ENCODE results near the gene SMC5.

The SMC5 gene

DNA sequence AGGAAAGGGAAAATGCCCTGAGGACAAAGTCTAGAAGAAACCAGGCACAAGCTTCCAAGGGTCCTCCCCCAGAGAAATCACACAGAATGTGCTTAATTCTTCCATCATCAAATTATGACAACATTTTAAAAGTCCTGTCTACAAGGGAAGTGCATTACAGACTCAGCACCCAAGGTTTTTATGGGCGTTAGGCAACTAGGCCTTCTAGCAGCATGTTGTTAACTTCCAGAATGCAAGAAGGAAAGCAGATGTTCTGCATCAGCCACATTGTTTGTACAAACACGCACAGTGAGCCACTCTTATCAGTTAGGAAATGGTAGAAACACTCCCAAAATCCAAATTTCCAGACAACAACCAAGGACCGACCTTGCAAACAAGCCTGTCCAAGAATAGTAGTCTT, 26.5 kb downstream of the SMC5 start:
- TF ChIP-seq, protein P1, sequence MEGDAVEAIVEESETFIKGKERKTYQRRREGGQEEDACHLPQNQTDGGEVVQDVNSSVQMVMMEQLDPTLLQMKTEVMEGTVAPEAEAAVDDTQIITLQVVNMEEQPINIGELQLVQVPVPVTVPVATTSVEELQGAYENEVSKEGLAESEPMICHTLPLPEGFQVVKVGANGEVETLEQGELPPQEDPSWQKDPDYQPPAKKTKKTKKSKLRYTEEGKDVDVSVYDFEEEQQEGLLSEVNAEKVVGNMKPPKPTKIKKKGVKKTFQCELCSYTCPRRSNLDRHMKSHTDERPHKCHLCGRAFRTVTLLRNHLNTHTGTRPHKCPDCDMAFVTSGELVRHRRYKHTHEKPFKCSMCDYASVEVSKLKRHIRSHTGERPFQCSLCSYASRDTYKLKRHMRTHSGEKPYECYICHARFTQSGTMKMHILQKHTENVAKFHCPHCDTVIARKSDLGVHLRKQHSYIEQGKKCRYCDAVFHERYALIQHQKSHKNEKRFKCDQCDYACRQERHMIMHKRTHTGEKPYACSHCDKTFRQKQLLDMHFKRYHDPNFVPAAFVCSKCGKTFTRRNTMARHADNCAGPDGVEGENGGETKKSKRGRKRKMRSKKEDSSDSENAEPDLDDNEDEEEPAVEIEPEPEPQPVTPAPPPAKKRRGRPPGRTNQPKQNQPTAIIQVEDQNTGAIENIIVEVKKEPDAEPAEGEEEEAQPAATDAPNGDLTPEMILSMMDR (IDR thresholded peaks at IDR 0.05; ENCODE audit: low read depth, low read length), result no peak
- no peak overlapping the region for H3K4me3 ChIP-seq (ENCODE audit: low read depth, low read length)
- no peak for DNase-seq (ENCODE audit: low read depth, low spot score)
- in situ Hi-C loops (cut with HindIII; ENCODE audit: low sequenced_read_pairs), result no loop called here

DNA sequence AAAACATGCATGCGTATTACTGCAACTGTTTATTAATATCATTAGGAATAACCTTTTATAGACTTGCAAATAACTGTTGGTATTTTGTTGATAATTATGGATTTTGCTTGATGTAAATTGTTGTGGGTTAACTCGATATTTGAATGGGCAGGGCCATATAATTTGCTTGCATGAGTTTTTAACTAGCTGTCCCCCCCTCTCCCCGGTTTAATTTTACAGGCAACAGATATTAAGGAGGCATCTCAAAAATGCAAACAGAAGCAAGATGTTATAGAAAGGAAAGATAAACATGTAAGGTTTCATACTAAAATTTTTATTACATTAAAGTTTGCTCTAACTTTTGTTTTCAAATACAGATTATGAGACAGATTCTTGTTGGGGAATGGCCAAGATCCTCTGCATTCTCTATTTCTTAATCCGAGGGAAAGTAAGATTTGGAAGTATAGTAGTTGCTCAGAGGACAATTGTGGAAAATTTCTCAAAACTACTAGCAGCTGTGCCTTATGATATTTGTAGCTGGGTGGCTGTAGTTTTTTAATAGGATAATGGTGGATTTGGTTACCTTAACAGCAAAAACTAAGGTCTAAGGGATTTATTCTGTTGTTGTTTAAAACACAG, 27.3 kb downstream of the SMC5 start:
- in situ Hi-C loops (cut with HindIII; ENCODE audit: low sequenced_read_pairs), result no loop called here
- TF ChIP-seq, protein P1 (IDR thresholded peaks at IDR 0.05; ENCODE audit: low read depth, low read length), result no peak

GRCh38 chr9:70290626-70291025, 31.8 kb downstream of the SMC5 start:
- in situ Hi-C loops (cut with HindIII; ENCODE audit: low sequenced_read_pairs), result no loop called here
- DNase-seq (ENCODE audit: low read depth, low spot score), result no peak
- no peak overlapping the region for H3K4me3 ChIP-seq (ENCODE audit: low read depth, low read length)
- TF ChIP-seq, protein P1 (IDR thresholded peaks at IDR 0.05; ENCODE audit: low read depth, low read length), result no peak

More for the DNA sequence above, 27.3 kb downstream of the SMC5 start:
- DNase-seq (ENCODE audit: low read depth, low spot score), result no peak
- no peak overlapping the region for H3K4me3 ChIP-seq (ENCODE audit: low read depth, low read length)

DNA sequence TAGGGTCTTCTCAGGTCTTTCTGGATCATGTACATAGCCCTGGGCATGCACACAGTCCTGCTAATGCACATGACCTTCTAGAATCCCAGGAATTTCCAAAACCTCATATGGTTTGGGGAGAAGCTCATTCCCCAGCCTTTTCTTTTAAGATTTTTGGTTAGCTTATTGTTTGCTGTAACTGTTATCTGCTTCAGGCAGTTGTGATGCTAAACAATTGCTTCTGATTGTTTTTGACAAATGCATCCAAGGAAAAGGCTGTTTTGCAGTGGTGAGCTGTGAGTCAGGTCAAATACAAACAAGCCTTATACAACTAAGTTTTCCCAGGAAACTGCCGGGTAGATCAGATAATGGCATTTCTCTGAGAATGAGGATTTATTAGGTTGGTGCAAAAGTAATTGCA, 32.7 kb downstream of the SMC5 start:
- H3K4me3 ChIP-seq (ENCODE audit: low read depth, low read length), result no peak overlapping the region
- in situ Hi-C loops (cut with HindIII; ENCODE audit: low sequenced_read_pairs), result no loop called here
- TF ChIP-seq, protein P1 (IDR thresholded peaks at IDR 0.05; ENCODE audit: low read depth, low read length), result no peak
- no peak for DNase-seq (ENCODE audit: low read depth, low spot score)

DNA sequence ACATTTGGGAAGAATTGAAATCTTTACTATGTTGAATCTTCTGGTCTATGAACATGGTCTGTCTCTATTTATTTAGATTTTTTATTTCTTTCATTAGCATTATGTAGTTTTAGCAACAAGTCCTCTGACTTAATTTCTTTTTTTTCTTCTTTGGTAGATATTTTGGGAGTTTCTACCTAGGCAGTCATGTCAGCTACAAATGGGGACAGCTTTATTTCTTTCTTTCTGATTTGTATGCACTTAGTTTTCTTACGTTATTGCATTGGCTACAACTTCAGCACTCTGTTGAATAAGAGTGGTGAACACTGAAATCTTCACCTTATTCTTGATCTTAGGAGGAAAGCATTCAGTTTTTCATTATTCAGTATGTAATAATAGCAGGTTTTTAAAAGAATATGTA, 33.5 kb downstream of the SMC5 start:
- TF ChIP-seq, protein P1 (IDR thresholded peaks at IDR 0.05; ENCODE audit: low read depth, low read length), result no peak
- DNase-seq (ENCODE audit: low read depth, low spot score), result no peak

GRCh38 chr9:70293214-70293613, 34.4 kb downstream of the SMC5 start:
- DNase-seq (ENCODE audit: low read depth, low spot score), result no peak
- in situ Hi-C loops (cut with HindIII; ENCODE audit: low sequenced_read_pairs), result no loop called here
- TF ChIP-seq, protein P1 (IDR thresholded peaks at IDR 0.05; ENCODE audit: low read depth, low read length), result no peak
- no peak overlapping the region for H3K4me3 ChIP-seq (ENCODE audit: low read depth, low read length)

More for the DNA sequence above, 33.5 kb downstream of the SMC5 start:
- in situ Hi-C loops (cut with HindIII; ENCODE audit: low sequenced_read_pairs), result no loop called here
- no peak overlapping the region for H3K4me3 ChIP-seq (ENCODE audit: low read depth, low read length)
